ENCODE results near the gene MAST4.

DNA sequence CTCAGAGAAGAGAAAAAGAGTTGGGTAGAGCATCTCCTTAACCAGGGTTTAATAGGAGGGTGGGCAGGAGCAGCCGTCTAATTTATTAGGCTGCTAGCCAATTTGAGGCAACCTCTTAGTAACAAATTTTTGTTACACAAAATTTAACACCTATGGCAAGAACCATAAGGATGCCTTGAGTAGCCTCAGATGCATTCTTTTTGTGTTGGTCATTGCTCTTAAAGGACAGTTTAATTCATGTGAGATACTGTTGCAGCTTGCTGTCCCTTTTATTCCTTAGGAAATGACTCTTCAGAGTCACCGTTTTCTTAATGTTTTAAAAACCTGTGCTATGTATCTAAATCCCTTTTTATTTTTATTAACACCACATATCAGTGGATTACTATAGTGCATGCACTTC lies 255.1 kb downstream of the MAST4 start:
- TF ChIP-seq POLR2AphosphoS5 (IDR thresholded peaks at IDR 0.05) = no peak
- TF ChIP-seq, protein P1, sequence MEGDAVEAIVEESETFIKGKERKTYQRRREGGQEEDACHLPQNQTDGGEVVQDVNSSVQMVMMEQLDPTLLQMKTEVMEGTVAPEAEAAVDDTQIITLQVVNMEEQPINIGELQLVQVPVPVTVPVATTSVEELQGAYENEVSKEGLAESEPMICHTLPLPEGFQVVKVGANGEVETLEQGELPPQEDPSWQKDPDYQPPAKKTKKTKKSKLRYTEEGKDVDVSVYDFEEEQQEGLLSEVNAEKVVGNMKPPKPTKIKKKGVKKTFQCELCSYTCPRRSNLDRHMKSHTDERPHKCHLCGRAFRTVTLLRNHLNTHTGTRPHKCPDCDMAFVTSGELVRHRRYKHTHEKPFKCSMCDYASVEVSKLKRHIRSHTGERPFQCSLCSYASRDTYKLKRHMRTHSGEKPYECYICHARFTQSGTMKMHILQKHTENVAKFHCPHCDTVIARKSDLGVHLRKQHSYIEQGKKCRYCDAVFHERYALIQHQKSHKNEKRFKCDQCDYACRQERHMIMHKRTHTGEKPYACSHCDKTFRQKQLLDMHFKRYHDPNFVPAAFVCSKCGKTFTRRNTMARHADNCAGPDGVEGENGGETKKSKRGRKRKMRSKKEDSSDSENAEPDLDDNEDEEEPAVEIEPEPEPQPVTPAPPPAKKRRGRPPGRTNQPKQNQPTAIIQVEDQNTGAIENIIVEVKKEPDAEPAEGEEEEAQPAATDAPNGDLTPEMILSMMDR (IDR thresholded peaks at IDR 0.05) = no peak
